Osteoblast (primary cell): ENCODE data around the gene NELFE. TPM values are rescaled to one million over a fixed set of nuclear protein-coding genes. Genes with fewer than 3 reads are reported as not detected.
A peak's percentile ranks its signal among the peaks of the same experiment; 100 is the strongest.
"Not testable (repeated sequence)": the region's sequence is repeated elsewhere in the genome, so short reads cannot be mapped to it uniquely, and the experiment has no call there.

Experiments used
- DNase-seq: peaks from one replicate; pipeline ENCODE4 v3.0.0; 2011; ENCODE audit warnings: low spot score, mixed read lengths; ENCODE audit not compliant: insufficient read length; ENCODE audit errors: missing footprints
- H2AFZ ChIP-seq: 2 replicates; pipeline ENCODE4 v1.6.0; 2011; ENCODE audit warnings: mild to moderate bottlenecking, low read length
- H3K27ac ChIP-seq: 2 replicates; pipeline ENCODE4 v1.5.1; 2011; ENCODE audit warnings: mild to moderate bottlenecking, low read depth, low read length, moderate library complexity
- H3K27me3 ChIP-seq: 2 replicates; pipeline ENCODE4 v1.6.0; 2012; ENCODE audit warnings: mild to moderate bottlenecking, control low read depth, inconsistent platforms, low read length, moderate library complexity; ENCODE audit not compliant: insufficient read depth
- H3K36me3 ChIP-seq: 2 replicates; pipeline ENCODE4 v1.5.1; 2011; ENCODE audit warnings: mild to moderate bottlenecking, low read length, control low read depth, moderate library complexity; ENCODE audit not compliant: insufficient read depth
- H3K4me1 ChIP-seq: 2 replicates; pipeline ENCODE4 v1.5.1; 2011; ENCODE audit warnings: mild to moderate bottlenecking, low read length, control low read depth, moderate library complexity; ENCODE audit not compliant: insufficient read depth
- H3K4me2 ChIP-seq: 2 replicates; pipeline ENCODE4 v1.6.0; 2011; ENCODE audit warnings: mild to moderate bottlenecking, low read length; ENCODE audit not compliant: insufficient read depth
- H3K4me3 ChIP-seq: fragments of 200-600 bp; sonication (generic); 3 replicates; pipeline ENCODE4 v1.5.1; 2012; ENCODE audit warnings: mild to moderate bottlenecking, low read length, inconsistent platforms; ENCODE audit not compliant: insufficient read depth
- H3K79me2 ChIP-seq: 2 replicates; pipeline ENCODE4 v1.6.0; 2012; ENCODE audit warnings: mild to moderate bottlenecking, low read length, control low read depth, inconsistent platforms; ENCODE audit not compliant: insufficient read depth
- H3K9me3 ChIP-seq: 2 replicates; pipeline ENCODE4 v1.5.1; 2011; ENCODE audit warnings: low read depth, low read length, control low read depth
- H4K20me1 ChIP-seq: 2 replicates; pipeline ENCODE4 v1.6.0; 2012; ENCODE audit warnings: mild to moderate bottlenecking, low read length, control low read depth; ENCODE audit not compliant: insufficient read depth
- total RNA-seq: library from RNA; depleted of rRNA; stranded (reverse); fragments of >200 nt; gene quantifications from 2 replicates; pipeline ENCODE4 v1.2.3, GENCODE V29; 2012
- TF ChIP-seq, protein P1 (sequence below): IDR thresholded peaks from 2 replicates; pipeline ENCODE4 v1.5.1; 2011; ENCODE audit warnings: mild to moderate bottlenecking, low read depth, low read length, moderate library complexity; ENCODE audit errors: extremely low read depth

NELFE gene
- total RNA-seq, 1 donor: 86.5 TPM

DNA sequence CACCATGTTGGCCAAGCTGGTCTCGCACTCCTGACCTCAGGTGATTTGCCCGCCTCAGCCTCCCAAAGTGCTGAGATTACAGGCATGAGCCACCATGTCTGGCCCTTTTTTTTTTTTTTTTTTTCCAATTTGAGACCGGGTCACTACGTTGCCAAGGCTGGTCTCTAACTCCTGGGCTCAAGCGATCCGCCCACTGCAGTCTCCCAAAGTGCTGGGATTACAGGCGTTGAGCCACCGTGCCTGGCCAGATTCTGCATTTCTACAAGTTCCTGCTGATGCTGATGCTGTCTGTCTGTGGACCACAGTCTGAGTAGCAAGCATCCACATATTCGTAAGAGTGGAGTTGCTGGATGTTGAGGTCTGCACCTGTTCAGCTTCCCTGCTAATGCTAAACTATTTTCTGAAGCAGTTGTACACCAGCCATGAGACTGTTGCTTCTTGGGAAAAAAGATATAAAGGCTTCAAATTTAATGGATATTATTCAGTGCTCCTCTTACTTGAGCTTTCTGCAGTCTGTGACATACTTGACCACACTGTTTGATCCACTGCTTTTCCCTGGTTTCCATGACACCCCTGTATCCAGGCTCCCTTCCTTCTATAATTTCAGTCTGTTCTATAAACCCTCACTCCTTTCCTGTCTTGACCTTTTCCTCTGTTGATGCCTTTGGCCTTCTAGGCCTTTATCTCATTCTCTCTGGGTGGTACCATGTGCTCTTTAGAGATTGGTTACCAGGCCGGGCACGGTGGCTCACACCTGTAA, 46.8 kb downstream of the NELFE start:
- no peak overlapping the region for H3K27ac ChIP-seq

DNA sequence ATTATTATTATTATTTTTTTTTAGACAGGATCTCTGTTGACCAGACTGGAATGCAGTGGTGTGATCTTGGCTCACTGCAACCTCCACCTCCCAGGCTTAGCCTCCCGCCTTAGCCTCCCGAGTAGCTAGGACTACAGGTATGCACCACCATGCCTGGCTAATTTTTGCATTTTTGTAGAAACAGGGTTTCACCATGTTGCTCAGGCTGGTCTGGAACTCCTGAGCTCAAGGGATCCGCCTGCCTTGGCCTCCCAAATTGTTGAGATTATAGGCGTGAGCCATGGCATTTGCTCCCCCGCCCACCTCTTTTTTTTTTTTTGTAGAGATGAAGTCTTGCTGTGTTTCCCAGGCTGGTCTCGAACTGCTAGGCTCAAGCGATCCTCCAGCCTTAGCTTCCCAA, 49.5 kb downstream of the NELFE start:
- H3K79me2 ChIP-seq, H3K4me2 ChIP-seq, H2AFZ ChIP-seq, H3K27me3 ChIP-seq, H4K20me1 ChIP-seq, H3K4me3 ChIP-seq, H3K27ac ChIP-seq, H3K9me3 ChIP-seq, DNase-seq, H3K36me3 ChIP-seq: not testable (repeated sequence)
- H3K4me1 ChIP-seq: peaks cover 26% of the 10 kb centered on the region

More for the DNA sequence above, 46.8 kb downstream of the NELFE start:
- Histone ChIP-seq H3K4me2 (no peak overlapping the region), H3K79me2 (no peaks in the 10 kb centered on the region), H3K9me3 (no peaks in the 10 kb centered on the region), H3K27me3 (no peaks in the 10 kb centered on the region), H3K36me3 (no peaks in the 10 kb centered on the region), H2AFZ (no peak overlapping the region), H3K4me1 (peaks cover 25% of the 10 kb centered on the region), H4K20me1 (no peaks in the 10 kb centered on the region), H3K4me3 (no peak overlapping the region)
- DNase-seq: no peak
- TF ChIP-seq, protein P1, sequence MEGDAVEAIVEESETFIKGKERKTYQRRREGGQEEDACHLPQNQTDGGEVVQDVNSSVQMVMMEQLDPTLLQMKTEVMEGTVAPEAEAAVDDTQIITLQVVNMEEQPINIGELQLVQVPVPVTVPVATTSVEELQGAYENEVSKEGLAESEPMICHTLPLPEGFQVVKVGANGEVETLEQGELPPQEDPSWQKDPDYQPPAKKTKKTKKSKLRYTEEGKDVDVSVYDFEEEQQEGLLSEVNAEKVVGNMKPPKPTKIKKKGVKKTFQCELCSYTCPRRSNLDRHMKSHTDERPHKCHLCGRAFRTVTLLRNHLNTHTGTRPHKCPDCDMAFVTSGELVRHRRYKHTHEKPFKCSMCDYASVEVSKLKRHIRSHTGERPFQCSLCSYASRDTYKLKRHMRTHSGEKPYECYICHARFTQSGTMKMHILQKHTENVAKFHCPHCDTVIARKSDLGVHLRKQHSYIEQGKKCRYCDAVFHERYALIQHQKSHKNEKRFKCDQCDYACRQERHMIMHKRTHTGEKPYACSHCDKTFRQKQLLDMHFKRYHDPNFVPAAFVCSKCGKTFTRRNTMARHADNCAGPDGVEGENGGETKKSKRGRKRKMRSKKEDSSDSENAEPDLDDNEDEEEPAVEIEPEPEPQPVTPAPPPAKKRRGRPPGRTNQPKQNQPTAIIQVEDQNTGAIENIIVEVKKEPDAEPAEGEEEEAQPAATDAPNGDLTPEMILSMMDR: no peak

DNA sequence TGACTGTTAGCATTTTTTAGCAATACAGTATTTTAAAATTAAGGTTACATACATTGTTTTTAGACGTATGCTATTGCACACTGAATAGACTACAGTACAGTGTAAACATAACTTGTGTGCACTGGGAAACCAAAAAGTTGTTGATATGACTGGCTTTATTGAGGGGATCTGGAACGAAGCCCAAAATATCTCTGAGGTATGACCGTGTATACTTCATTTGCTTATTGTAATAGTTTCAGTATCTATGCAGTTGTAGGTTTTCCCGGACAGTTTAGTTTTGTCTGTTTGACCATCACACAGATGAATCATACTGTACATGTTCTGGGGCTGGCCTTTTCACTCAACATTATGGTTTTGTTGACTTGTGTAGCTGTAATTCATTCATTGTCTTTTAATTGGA, 50.0 kb downstream of the NELFE start:
- Histone ChIP-seq H3K9me3 (no peaks in the 10 kb centered on the region), H3K27me3 (peaks cover 3% of the 10 kb centered on the region), H4K20me1 (no peaks in the 10 kb centered on the region), H3K4me1 (peaks cover 26% of the 10 kb centered on the region), H3K4me3 (no peak overlapping the region), H2AFZ (no peak overlapping the region), H3K4me2 (no peak overlapping the region), H3K79me2 (no peaks in the 10 kb centered on the region), H3K36me3 (no peaks in the 10 kb centered on the region), H3K27ac (no peak overlapping the region)
- DNase-seq: no peak
- TF ChIP-seq, protein P1: no peak

DNA sequence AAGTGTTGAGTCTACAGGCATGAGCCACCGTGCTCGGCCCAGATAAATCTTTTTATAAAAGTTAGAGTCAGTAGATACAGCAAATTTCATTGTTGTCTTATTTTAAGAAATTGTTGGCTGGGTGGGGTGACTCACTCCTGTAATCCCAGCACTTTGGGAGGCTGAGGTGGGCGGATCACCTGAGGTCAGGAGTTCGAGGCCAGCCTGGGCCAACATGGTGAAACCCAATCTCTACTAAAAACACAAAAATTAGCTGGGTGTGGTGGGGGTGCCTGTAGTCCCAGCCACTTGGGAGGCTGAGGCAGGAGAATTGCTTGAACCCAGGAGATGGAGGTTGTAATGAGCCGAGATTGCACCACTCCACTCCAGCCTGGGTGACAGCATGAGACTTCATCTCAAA, 50.5 kb downstream of the NELFE start:
- H2AFZ ChIP-seq, H3K79me2 ChIP-seq, H3K4me2 ChIP-seq, H4K20me1 ChIP-seq, H3K36me3 ChIP-seq, H3K27me3 ChIP-seq, DNase-seq, H3K9me3 ChIP-seq, H3K27ac ChIP-seq, H3K4me3 ChIP-seq: not testable (repeated sequence)
- H3K4me1 ChIP-seq: peaks cover 26% of the 10 kb centered on the region

DNA sequence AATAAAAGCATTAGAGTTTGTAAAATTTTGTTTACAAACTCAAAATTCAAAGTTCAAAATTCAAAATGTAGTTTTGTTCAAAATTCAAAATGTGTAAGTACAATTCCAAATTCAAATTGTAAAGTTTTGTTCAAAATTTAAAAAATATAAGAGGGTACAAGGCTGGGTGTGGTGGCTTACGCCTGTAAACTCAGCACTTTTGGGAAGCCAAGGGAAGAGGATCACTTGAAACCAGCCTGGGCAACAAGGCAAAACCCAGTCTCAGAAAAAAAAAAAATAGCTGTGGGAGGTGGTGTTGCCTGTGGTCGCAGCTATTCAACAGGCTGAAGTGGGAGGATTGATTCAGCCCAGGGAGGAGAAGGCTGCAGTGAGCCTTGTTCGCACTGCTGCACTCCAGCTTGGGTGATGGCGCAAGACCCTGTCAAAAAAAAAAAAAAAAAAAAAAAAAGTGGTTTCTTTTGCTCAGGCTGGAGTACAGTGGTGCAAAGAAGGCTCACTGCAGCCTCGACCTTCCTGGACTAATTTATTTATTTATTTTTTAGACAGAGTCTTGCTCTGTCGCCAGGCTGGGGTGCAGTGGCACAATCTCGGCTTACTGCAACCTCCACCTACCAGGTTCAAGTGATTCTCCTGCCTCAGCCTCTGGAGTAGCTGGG, 51.5 kb downstream of the NELFE start:
- Histone ChIP-seq H3K36me3 (no peaks in the 10 kb centered on the region), H3K9me3 (no peaks in the 10 kb centered on the region), H3K79me2 (no peaks in the 10 kb centered on the region), H3K27ac (no peak overlapping the region), H3K4me1 (peaks cover 33% of the 10 kb centered on the region), H3K4me3 (no peak overlapping the region), H3K27me3 (peaks cover 3% of the 10 kb centered on the region), H4K20me1 (no peaks in the 10 kb centered on the region), H2AFZ (no peak overlapping the region), H3K4me2 (peak overlapping the region; percentile 31)
- TF ChIP-seq, protein P1: no peak
- DNase-seq: peak; percentile 77

DNA sequence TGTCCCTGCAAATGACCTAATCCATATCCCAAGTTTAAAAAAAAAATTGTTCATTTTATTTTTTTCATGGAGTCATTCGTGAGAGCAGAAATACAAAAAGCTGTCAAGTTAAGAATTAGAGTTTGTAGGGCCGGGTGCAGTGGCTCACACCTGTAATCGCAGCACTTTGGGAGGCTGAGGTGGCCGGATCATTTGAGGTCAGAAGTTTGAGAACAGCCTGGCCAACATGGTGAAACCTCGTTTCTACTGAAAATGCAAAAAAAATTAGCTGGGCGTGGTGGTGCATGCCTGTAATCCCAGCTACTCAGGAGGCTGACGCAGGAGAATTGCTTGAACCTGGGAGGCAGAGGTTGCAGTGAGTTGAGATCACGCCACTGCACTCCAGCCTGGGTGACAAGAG, 52.0 kb downstream of the NELFE start:
- H3K27ac ChIP-seq, H3K27me3 ChIP-seq, H3K9me3 ChIP-seq, H3K36me3 ChIP-seq, H3K79me2 ChIP-seq, H3K4me2 ChIP-seq, H4K20me1 ChIP-seq, H2AFZ ChIP-seq, H3K4me3 ChIP-seq, DNase-seq: not testable (repeated sequence)
- peaks cover 34% of the 10 kb centered on the region for H3K4me1 ChIP-seq
